Nephron progenitor cell (in vitro differentiated cells): ENCODE results near the gene A1BG.

Experiments
- DNase-seq: peaks from one replicate; pipeline ENCODE4 v3.0.0; 2021
- H3K27ac Mint-ChIP-seq: 2 replicates; pipeline ENCODE4 v1.8.0; 2021; ENCODE audit warnings: mild to moderate bottlenecking, moderate library complexity, mixed read lengths
- H3K27me3 Mint-ChIP-seq: 2 replicates; pipeline ENCODE4 v1.8.0; 2021; ENCODE audit warnings: mild to moderate bottlenecking, low read depth, mixed read lengths; ENCODE audit not compliant: poor library complexity
- H3K36me3 Mint-ChIP-seq: 2 replicates; pipeline ENCODE4 v1.8.0; 2021; ENCODE audit warnings: low read depth, mixed read lengths
- H3K4me1 Mint-ChIP-seq: 2 replicates; pipeline ENCODE4 v1.8.0; 2021; ENCODE audit warnings: mixed read lengths
- H3K4me3 Mint-ChIP-seq: 2 replicates; pipeline ENCODE4 v1.8.0; 2021; ENCODE audit warnings: mild to moderate bottlenecking, moderate library complexity, mixed read lengths
- H3K9me3 Mint-ChIP-seq: 2 replicates; pipeline ENCODE4 v1.8.0; 2021; ENCODE audit warnings: mild to moderate bottlenecking, moderate library complexity, mixed read lengths
- TF ChIP-seq, protein P1 (sequence below): fragments of 200-600 bp; sonication (generic); IDR thresholded peaks from 2 replicates; pipeline ENCODE4 v1.5.0; 2021; ENCODE audit warnings: antibody characterized with exemption

Gene A1BG

DNA sequence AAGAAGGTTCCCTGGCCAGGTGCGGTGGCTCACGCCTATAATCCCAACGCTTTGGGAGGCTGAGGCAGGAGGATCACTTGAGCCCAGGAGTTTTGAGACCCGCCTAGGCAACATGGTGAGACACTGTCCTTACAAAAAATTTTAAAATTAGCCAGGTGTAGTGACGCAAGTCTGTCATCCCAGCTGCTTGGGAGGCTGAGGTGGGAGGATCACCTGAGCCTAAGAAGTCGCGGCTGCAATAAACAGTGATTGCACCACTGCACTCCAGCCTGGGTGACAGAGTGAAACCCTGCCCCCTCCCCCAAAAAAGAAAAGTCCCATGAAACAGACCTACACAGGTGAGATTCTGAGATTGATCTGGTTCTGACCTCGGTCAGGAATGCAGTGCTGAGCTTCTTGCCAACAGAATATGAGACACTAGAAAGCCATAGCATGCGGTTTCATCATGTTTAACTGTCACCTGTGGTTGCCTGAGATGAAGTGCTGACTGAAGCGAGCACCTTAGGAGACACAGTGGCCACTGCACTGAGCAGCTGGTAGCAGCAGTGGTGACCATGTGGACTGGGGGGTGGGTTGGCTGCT is 2.0 kb upstream of the A1BG start:
- Mint-ChIP-seq H3K27ac (no peak overlapping the region), H3K4me1 (peaks cover 24% of the 10 kb centered on the region), H3K27me3 (peaks cover 4% of the 10 kb centered on the region), H3K36me3 (peaks cover 11% of the 10 kb centered on the region), H3K9me3 (no peaks in the 10 kb centered on the region), H3K4me3 (no peak overlapping the region)
- TF ChIP-seq, protein P1, sequence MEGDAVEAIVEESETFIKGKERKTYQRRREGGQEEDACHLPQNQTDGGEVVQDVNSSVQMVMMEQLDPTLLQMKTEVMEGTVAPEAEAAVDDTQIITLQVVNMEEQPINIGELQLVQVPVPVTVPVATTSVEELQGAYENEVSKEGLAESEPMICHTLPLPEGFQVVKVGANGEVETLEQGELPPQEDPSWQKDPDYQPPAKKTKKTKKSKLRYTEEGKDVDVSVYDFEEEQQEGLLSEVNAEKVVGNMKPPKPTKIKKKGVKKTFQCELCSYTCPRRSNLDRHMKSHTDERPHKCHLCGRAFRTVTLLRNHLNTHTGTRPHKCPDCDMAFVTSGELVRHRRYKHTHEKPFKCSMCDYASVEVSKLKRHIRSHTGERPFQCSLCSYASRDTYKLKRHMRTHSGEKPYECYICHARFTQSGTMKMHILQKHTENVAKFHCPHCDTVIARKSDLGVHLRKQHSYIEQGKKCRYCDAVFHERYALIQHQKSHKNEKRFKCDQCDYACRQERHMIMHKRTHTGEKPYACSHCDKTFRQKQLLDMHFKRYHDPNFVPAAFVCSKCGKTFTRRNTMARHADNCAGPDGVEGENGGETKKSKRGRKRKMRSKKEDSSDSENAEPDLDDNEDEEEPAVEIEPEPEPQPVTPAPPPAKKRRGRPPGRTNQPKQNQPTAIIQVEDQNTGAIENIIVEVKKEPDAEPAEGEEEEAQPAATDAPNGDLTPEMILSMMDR = no peak
- no peak for DNase-seq

DNA sequence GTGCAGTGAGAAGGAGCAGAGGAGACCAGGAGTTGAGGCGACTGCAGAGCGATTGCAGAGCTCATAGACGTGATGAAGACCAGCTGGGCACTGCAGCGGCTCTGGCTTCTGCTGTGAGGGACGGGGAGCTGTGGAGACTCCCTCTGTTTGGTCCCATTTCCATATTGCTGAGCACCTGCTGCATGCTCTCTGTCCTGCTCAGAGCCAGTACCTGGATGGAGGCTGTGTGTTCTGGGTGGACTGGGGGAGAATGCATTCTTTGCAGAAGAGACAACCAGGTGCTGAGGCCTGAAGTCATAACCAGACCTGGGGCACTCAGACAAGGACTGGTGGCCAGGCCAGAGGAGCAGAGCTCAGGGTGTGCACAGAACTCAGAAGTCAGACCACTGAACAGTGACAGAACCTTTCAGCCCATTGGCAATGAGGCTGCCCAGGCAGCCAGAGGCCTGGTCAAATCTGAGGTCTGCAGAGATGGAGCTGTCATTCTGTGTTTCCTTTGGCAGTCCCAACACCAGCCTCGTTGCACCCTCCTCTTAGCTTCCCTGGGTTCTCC is 1.3 kb upstream of the A1BG start:
- Mint-ChIP-seq H3K4me1 (peaks cover 22% of the 10 kb centered on the region), H3K4me3 (no peak overlapping the region), H3K27me3 (peaks cover 5% of the 10 kb centered on the region)

DNA sequence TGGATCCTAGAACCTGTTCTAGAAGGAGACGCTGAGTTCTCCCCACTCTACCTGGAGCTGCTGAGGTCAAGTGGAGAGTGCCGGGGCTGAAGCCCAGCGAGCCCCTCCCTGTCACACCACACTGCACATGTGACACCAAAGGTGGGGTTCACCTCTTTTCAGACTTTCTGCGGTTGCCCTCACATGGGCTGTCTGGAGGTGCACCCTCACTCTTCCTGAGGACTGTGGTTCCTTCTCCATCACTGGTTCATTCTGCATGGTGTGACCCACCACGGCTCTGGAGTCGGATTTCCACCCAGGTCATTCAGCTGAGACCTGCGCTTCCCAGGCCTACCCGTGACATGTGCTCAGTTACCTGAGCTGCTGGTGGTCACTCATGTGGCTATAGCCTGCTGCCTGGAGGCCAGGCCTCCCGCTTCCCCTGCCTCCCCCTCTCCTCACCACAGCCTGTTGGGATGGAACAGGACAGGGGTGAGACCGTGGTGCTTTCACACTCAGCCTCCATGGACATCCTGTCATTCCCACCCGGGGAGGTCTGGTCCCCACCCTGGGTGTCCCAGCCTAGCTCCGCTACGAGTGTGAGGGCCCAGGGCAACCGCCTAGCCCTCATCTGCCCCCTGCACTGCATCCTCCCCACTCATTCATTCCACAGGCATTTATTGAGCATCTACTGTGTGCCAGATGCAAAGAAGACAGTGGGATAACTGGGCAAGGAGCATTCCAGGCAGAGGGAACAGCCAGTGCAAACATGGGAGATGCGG is 605 bp upstream of the A1BG start:
- Mint-ChIP-seq H3K4me1 (peaks cover 26% of the 10 kb centered on the region), H3K9me3 (no peaks in the 10 kb centered on the region), H3K27me3 (peaks cover 4% of the 10 kb centered on the region), H3K27ac (no peak overlapping the region), H3K36me3 (peaks cover 16% of the 10 kb centered on the region), H3K4me3 (no peak overlapping the region)
- peak; percentile 27 for DNase-seq
- TF ChIP-seq, protein P1 = no peak

More for the DNA sequence above, 1.3 kb upstream of the A1BG start:
- TF ChIP-seq, protein P1 = no peak
- peaks cover 14% of the 10 kb centered on the region for H3K36me3 Mint-ChIP-seq
- no peak for DNase-seq
- H3K9me3 Mint-ChIP-seq = no peaks in the 10 kb centered on the region
- H3K27ac Mint-ChIP-seq = no peak overlapping the region

DNA sequence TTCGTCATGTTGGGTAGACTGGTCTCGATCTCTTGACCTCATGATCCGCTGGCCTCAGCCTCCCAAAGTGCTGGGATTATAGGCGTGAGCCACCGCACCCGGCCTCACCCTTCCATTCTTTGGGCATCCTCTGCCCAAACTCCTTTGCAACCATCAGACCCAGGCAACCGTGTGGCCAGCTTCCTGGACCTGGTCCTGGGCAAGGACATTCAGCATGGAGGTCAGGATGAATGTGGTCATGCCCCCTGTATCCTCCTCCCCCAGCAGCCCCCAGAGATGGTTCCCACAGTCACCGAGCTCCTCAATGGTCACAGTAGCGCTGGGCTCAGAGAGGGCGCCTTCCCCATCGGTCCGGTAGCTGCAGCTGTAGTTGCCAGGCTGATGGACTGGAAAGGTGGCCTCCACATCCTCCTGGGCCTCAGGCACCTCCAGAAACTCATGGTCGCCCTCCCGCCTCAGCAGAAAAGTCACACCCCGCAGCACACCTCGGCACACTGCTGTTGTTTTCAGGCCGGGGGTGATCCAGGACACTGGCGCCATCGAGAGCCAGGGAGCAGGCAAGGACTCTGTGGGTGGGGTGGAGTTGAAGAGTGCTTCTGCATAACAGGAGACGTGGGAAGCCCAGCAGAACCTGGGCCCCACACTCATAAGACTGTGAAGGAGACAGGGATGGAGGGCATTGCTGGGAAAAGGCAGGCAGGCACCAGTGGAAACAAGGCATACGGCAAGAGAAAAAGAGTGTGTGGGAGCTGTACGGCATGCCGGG is 1.1 kb downstream of the A1BG start:
- Mint-ChIP-seq H3K9me3 (no peaks in the 10 kb centered on the region), H3K4me3 (no peak overlapping the region), H3K4me1 (peaks cover 38% of the 10 kb centered on the region), H3K27me3 (peaks cover 7% of the 10 kb centered on the region), H3K36me3 (peaks cover 16% of the 10 kb centered on the region), H3K27ac (peak overlapping the region; percentile 6)
- TF ChIP-seq, protein P1 = no peak
- no peak for DNase-seq

DNA sequence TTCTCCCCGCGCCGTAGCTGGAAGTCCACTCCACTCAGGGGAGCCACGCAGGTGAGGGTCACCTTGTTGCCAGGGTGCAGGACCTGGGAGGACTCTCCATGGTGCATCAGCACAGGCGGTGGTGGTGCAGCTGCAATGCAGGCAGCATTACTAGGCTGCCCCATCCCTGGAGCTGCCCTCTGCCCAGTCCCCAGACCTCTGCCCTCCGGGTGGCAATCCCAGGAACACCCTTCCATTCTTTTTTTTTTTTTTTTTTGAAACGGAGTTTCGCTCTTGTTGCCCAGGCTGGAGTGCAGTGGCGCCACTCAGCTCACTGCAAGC is 1.8 kb downstream of the A1BG start:
- peaks cover 11% of the 10 kb centered on the region for H3K27me3 Mint-ChIP-seq
- TF ChIP-seq, protein P1 = no peak
- DNase-seq = no peak
- H3K4me3 Mint-ChIP-seq = no peak overlapping the region
- H3K36me3 Mint-ChIP-seq = peaks cover 16% of the 10 kb centered on the region
- no peak overlapping the region for H3K27ac Mint-ChIP-seq
- H3K9me3 Mint-ChIP-seq = no peaks in the 10 kb centered on the region
- H3K4me1 Mint-ChIP-seq = peaks cover 38% of the 10 kb centered on the region
